MG63 (cell line): ENCODE data around the gene DYNLRB1. TPM values are rescaled to one million over a fixed set of nuclear protein-coding genes. Genes with fewer than 3 reads are reported as not detected.
"Not testable (repeated sequence)": the region's sequence is repeated elsewhere in the genome, so short reads cannot be mapped to it uniquely, and the experiment has no call there.

Experiments
- DNase-seq: peaks from one replicate; pipeline ENCODE4 v3.0.0-alpha.2; 2020
- H3K27me3 ChIP-seq: fragments of 250-450 bp; sonication (Bioruptor Pico); 2 replicates; pipeline ENCODE4 v1.5.1; 2020; ENCODE audit warnings: mild to moderate bottlenecking, moderate library complexity
- H3K36me3 ChIP-seq: fragments of 250-450 bp; sonication (Bioruptor Pico); 2 replicates; pipeline ENCODE4 v1.5.1; 2020; ENCODE audit warnings: mild to moderate bottlenecking, moderate library complexity
- H3K4me3 ChIP-seq: fragments of 250-450 bp; sonication (Bioruptor Pico); 2 replicates; pipeline ENCODE4 v1.5.1; 2020; ENCODE audit warnings: mild to moderate bottlenecking, moderate library complexity
- H3K9me3 ChIP-seq: fragments of 250-450 bp; sonication (Bioruptor Pico); 2 replicates; pipeline ENCODE4 v1.5.1; 2020; ENCODE audit warnings: mild to moderate bottlenecking, moderate library complexity
- total RNA-seq: library from RNA; depleted of rRNA; stranded (reverse); fragments of >200 nt; shearing (Covaris generic); gene quantifications from 2 replicates; pipeline ENCODE4 v1.2.3, GENCODE V29; 2014; ENCODE audit warnings: low replicate concordance

Gene DYNLRB1
- total RNA-seq, 1 experiment from 2014 or later = 96.3 TPM

- Histone ChIP-seq H3K9me3 (peaks cover 13% of the 10 kb centered on the region), H3K4me3 (no peak overlapping the region), H3K27me3 (no peaks in the 10 kb centered on the region), H3K36me3 (peaks cover 49% of the 10 kb centered on the region)
- DNase-seq = no peak
Observed at GRCh38 chr20:34500823-34501222, 15.4 kb upstream of the DYNLRB1 start.

GRCh38 chr20:34506480-34506879, 9.7 kb upstream of the DYNLRB1 start:
- no peak for DNase-seq
- Histone ChIP-seq H3K27me3 (0 out of 2 replicates have a peak, but pooled peaks cover 3% of the 10 kb centered on the region), H3K36me3 (peaks cover 42% of the 10 kb centered on the region), H3K4me3 (no peak overlapping the region), H3K9me3 (no peaks in the 10 kb centered on the region)

GRCh38 chr20:34507702-34508413, 8.4 kb upstream of the DYNLRB1 start:
- Histone ChIP-seq H3K27me3 (0 out of 2 replicates have a peak, but pooled peaks cover 3% of the 10 kb centered on the region), H3K9me3 (no peaks in the 10 kb centered on the region), H3K4me3 (no peak overlapping the region), H3K36me3 (peaks cover 42% of the 10 kb centered on the region)
- DNase-seq = no peak

- no peak overlapping the region for H3K4me3 ChIP-seq
- no peaks in the 10 kb centered on the region for H3K9me3 ChIP-seq
- H3K27me3 ChIP-seq = 0 out of 2 replicates have a peak, but pooled peaks cover 3% of the 10 kb centered on the region
- no peak for DNase-seq
- H3K36me3 ChIP-seq = peaks cover 37% of the 10 kb centered on the region
Observed at GRCh38 chr20:34510575-34510974, 5.6 kb upstream of the DYNLRB1 start.

- 0 out of 2 replicates have a peak, but pooled peaks cover 3% of the 10 kb centered on the region for H3K27me3 ChIP-seq
- H3K4me3 ChIP-seq = no peak overlapping the region
- DNase-seq = no peak
- H3K9me3 ChIP-seq = no peaks in the 10 kb centered on the region
- peaks cover 26% of the 10 kb centered on the region for H3K36me3 ChIP-seq
Observed at GRCh38 chr20:34511891-34512265, 4.3 kb upstream of the DYNLRB1 start.

GRCh38 chr20:34512266-34512954, 3.8 kb upstream of the DYNLRB1 start:
- peaks cover 26% of the 10 kb centered on the region for H3K36me3 ChIP-seq
- no peak for DNase-seq

GRCh38 chr20:34512955-34513419, 3.2 kb upstream of the DYNLRB1 start:
- 0 out of 2 replicates have a peak, but pooled peaks cover 3% of the 10 kb centered on the region for H3K27me3 ChIP-seq
- H3K36me3 ChIP-seq = peaks cover 22% of the 10 kb centered on the region
- H3K9me3 ChIP-seq = no peaks in the 10 kb centered on the region
- DNase-seq = no peak
- H3K4me3 ChIP-seq = no peak overlapping the region

More at GRCh38 chr20:34512266-34512954, 3.8 kb upstream of the DYNLRB1 start:
- 0 out of 2 replicates have a peak, but pooled peaks cover 3% of the 10 kb centered on the region for H3K27me3 ChIP-seq
- no peak overlapping the region for H3K4me3 ChIP-seq
- no peaks in the 10 kb centered on the region for H3K9me3 ChIP-seq

GRCh38 chr20:34514034-34514433, 2.2 kb upstream of the DYNLRB1 start:
- not testable (repeated sequence) for DNase-seq, H3K9me3 ChIP-seq, H3K27me3 ChIP-seq, H3K4me3 ChIP-seq
- H3K36me3 ChIP-seq = peaks cover 24% of the 10 kb centered on the region

- H3K9me3 ChIP-seq = no peaks in the 10 kb centered on the region
- peaks cover 25% of the 10 kb centered on the region for H3K36me3 ChIP-seq
- DNase-seq = no peak
- 0 out of 2 replicates have a peak, but pooled peaks cover 1% of the 10 kb centered on the region for H3K27me3 ChIP-seq
- H3K4me3 ChIP-seq = no peak overlapping the region
Observed at GRCh38 chr20:34514897-34515483, 1.2 kb upstream of the DYNLRB1 start.

GRCh38 chr20:34515484-34516246, 557 bp upstream of the DYNLRB1 start:
- H3K4me3 ChIP-seq = peak overlapping the region; percentile 90
- DNase-seq = no peak
- H3K36me3 ChIP-seq = peaks cover 28% of the 10 kb centered on the region
- no peaks in the 10 kb centered on the region for H3K9me3 ChIP-seq
- H3K27me3 ChIP-seq = no peaks in the 10 kb centered on the region

- H3K27me3 ChIP-seq = no peaks in the 10 kb centered on the region
- no peaks in the 10 kb centered on the region for H3K9me3 ChIP-seq
- peaks cover 29% of the 10 kb centered on the region for H3K36me3 ChIP-seq
- H3K4me3 ChIP-seq = peak overlapping the region; percentile 90
- no peak for DNase-seq
Observed at GRCh38 chr20:34517114-34517505, 888 bp downstream of the DYNLRB1 start.

- not testable (repeated sequence) for H3K4me3 ChIP-seq, DNase-seq, H3K27me3 ChIP-seq, H3K9me3 ChIP-seq
- H3K36me3 ChIP-seq = peaks cover 40% of the 10 kb centered on the region
Observed at GRCh38 chr20:34518863-34519262, 2.6 kb downstream of the DYNLRB1 start.

- not testable (repeated sequence) for DNase-seq
Observed at GRCh38 chr20:34519841-34520240, 3.6 kb downstream of the DYNLRB1 start.

GRCh38 chr20:34522969-34523871, 7.0 kb downstream of the DYNLRB1 start:
- peaks cover 57% of the 10 kb centered on the region for H3K36me3 ChIP-seq
- H3K9me3 ChIP-seq = no peaks in the 10 kb centered on the region
- H3K4me3 ChIP-seq = no peak overlapping the region
- peak; percentile 41 for DNase-seq
- no peaks in the 10 kb centered on the region for H3K27me3 ChIP-seq

More at GRCh38 chr20:34519841-34520240, 3.6 kb downstream of the DYNLRB1 start:
- H3K36me3 ChIP-seq = peaks cover 40% of the 10 kb centered on the region
- H3K4me3 ChIP-seq, H3K27me3 ChIP-seq, H3K9me3 ChIP-seq: not testable (repeated sequence)

GRCh38 chr20:34524426-34524825, 8.2 kb downstream of the DYNLRB1 start:
- H3K9me3 ChIP-seq = no peaks in the 10 kb centered on the region
- H3K27me3 ChIP-seq = no peaks in the 10 kb centered on the region
- DNase-seq = no peak
- peaks cover 60% of the 10 kb centered on the region for H3K36me3 ChIP-seq
- no peak overlapping the region for H3K4me3 ChIP-seq

GRCh38 chr20:34525342-34525708, 9.1 kb downstream of the DYNLRB1 start:
- Histone ChIP-seq H3K27me3 (no peaks in the 10 kb centered on the region), H3K4me3 (no peak overlapping the region), H3K9me3 (no peaks in the 10 kb centered on the region), H3K36me3 (peaks cover 60% of the 10 kb centered on the region)
- no peak for DNase-seq
